ENCODE data around the gene PLPP3.

PLPP3 gene

GRCh38 chr1:56578963-56579875 is at the start of gene PLPP3:
Gene PLPP3 (minus strand): TSS chr1:56579563. CDS start chr1:56579016, 547 bp downstream.
- TF ChIP-seq TARDBP (IDR thresholded peaks at IDR 0.05) (no peak), ZNF384 (IDR thresholded peaks at IDR 0.05) (peak; percentile 99)
- ChIA-PET CTCF (interaction anchor here (0.6 to 0.7 kb wide), 7 partner anchors 47 to 1421 kb away, joined by 3 to 5 read pairs (median 3); no protein-coding TSS in a partner anchor), POLR2A (interaction anchor here (0.6 to 1.5 kb wide), 7 partner anchors 9 to 1203 kb away, joined by 3 to 5 read pairs (median 3); no protein-coding TSS in a partner anchor)
- peak; percentile 85 for DNase-seq (ENCODE audit: extremely low spot score)

GRCh38 chr1:56627636-56628039 is 48.3 kb upstream of the PLPP3 start:
- peak; percentile 33 for DNase-seq (ENCODE audit: extremely low spot score)
- ChIA-PET POLR2A (no interaction called here), CTCF (interaction anchor here (0.5 kb wide), 2 partner anchors 9 to 760 kb away, joined by 3 read pairs; no protein-coding TSS in a partner anchor)
- TF ChIP-seq PKNOX1 (IDR thresholded peaks at IDR 0.05) = peak; percentile 81
- TF ChIP-seq BHLHE40 (IDR thresholded peaks at IDR 0.05; ENCODE audit: borderline replicate concordance) = no peak

GRCh38 chr1:56627019-56627635 is 47.8 kb upstream of the PLPP3 start:
- ChIA-PET CTCF (interaction anchor here (0.5 kb wide), 2 partner anchors 8 to 759 kb away, joined by 3 read pairs; no protein-coding TSS in a partner anchor), POLR2A (no interaction called here)
- DNase-seq (ENCODE audit: extremely low spot score) = no peak
- no peak for TF ChIP-seq LEF1 (IDR thresholded peaks at IDR 0.05; ENCODE audit: borderline replicate concordance)
- no peak for TF ChIP-seq ARNT (IDR thresholded peaks at IDR 0.05)
- no peak; the same call in 1 of the 2 replicates for TF ChIP-seq ELF4 (IDR thresholded peaks at IDR 0.05)
- no peak for TF ChIP-seq SUZ12 (IDR thresholded peaks at IDR 0.05)
- no peak for TF ChIP-seq SP1 (IDR thresholded peaks at IDR 0.05)
- no peak for TF ChIP-seq BHLHE40 (IDR thresholded peaks at IDR 0.05; ENCODE audit: borderline replicate concordance)
- no peak for TF ChIP-seq TARDBP (IDR thresholded peaks at IDR 0.05)
- TF ChIP-seq L3MBTL2 (conservative IDR thresholded peaks at IDR 0.05) = no peak
- TF ChIP-seq FOXM1 (IDR thresholded peaks at IDR 0.05; ENCODE audit: borderline replicate concordance) = no peak
- TF ChIP-seq ZNF384 (IDR thresholded peaks at IDR 0.05) = no peak
- no peak for TF ChIP-seq FOXA1 (IDR thresholded peaks at IDR 0.05)
- no peak for TF ChIP-seq FOXK2 (IDR thresholded peaks at IDR 0.05)
- TF ChIP-seq HDGF (IDR thresholded peaks at IDR 0.05; ENCODE audit: borderline replicate concordance) = no peak
- TF ChIP-seq PKNOX1 (IDR thresholded peaks at IDR 0.05) = no peak
- no peak for TF ChIP-seq NFRKB (IDR thresholded peaks at IDR 0.05)
- no peak for TF ChIP-seq CTBP1 (IDR thresholded peaks at IDR 0.05; ENCODE audit: borderline replicate concordance)

- CTCF ChIA-PET = no interaction called here
- TF ChIP-seq PKNOX1 (IDR thresholded peaks at IDR 0.05) = no peak
- no peak for TF ChIP-seq FOXM1 (IDR thresholded peaks at IDR 0.05; ENCODE audit: borderline replicate concordance)
- no peak for TF ChIP-seq LEF1 (IDR thresholded peaks at IDR 0.05; ENCODE audit: borderline replicate concordance)
- TF ChIP-seq FOXA1 (IDR thresholded peaks at IDR 0.05) = no peak
- TF ChIP-seq SUZ12 (IDR thresholded peaks at IDR 0.05) = no peak
- TF ChIP-seq SP1 (IDR thresholded peaks at IDR 0.05) = no peak
- no peak for TF ChIP-seq L3MBTL2 (conservative IDR thresholded peaks at IDR 0.05)
- no peak for TF ChIP-seq ARNT (IDR thresholded peaks at IDR 0.05)
- no peak for TF ChIP-seq NFRKB (IDR thresholded peaks at IDR 0.05)
- TF ChIP-seq TARDBP (IDR thresholded peaks at IDR 0.05) = no peak
- no peak for TF ChIP-seq BHLHE40 (IDR thresholded peaks at IDR 0.05; ENCODE audit: borderline replicate concordance)
- TF ChIP-seq ELF4 (IDR thresholded peaks at IDR 0.05) = no peak
- no peak for TF ChIP-seq FOXK2 (IDR thresholded peaks at IDR 0.05)
- no peak for TF ChIP-seq CTBP1 (IDR thresholded peaks at IDR 0.05; ENCODE audit: borderline replicate concordance)
- no peak for TF ChIP-seq ZNF384 (IDR thresholded peaks at IDR 0.05)
- DNase-seq (ENCODE audit: extremely low spot score) = no peak
- POLR2A ChIA-PET = no interaction called here
These were observed 47.2 kb upstream of the PLPP3 start for GRCh38 chr1:56626546-56626945.

- POLR2A ChIA-PET = no interaction called here
- TF ChIP-seq FOXK2 (IDR thresholded peaks at IDR 0.05) (no peak), BHLHE40 (IDR thresholded peaks at IDR 0.05; ENCODE audit: borderline replicate concordance) (no peak), CTBP1 (IDR thresholded peaks at IDR 0.05; ENCODE audit: borderline replicate concordance) (no peak), ELF4 (IDR thresholded peaks at IDR 0.05) (no peak), SP1 (IDR thresholded peaks at IDR 0.05) (no peak), NFRKB (IDR thresholded peaks at IDR 0.05) (no peak), ARNT (IDR thresholded peaks at IDR 0.05) (no peak), HDGF (IDR thresholded peaks at IDR 0.05; ENCODE audit: borderline replicate concordance) (no peak), FOXM1 (IDR thresholded peaks at IDR 0.05; ENCODE audit: borderline replicate concordance) (no peak), FOXA1 (IDR thresholded peaks at IDR 0.05) (no peak), TARDBP (IDR thresholded peaks at IDR 0.05) (no peak), SUZ12 (IDR thresholded peaks at IDR 0.05) (no peak), ZNF384 (IDR thresholded peaks at IDR 0.05) (no peak), PKNOX1 (IDR thresholded peaks at IDR 0.05) (no peak), LEF1 (IDR thresholded peaks at IDR 0.05; ENCODE audit: borderline replicate concordance) (no peak), L3MBTL2 (conservative IDR thresholded peaks at IDR 0.05) (no peak)
- CTCF ChIA-PET = no interaction called here
- no peak for DNase-seq (ENCODE audit: extremely low spot score)
These were observed 46.6 kb upstream of the PLPP3 start for GRCh38 chr1:56625819-56626440.

Measured in HEK293T (cell line).